Trophoblast cell (in vitro differentiated cells and primary cell): ENCODE data around the gene CHKA.

Experiments used
- DNase-seq, 2 donors: peaks; one replicate each; pipeline ENCODE4 v3.0.0-alpha.2; 2016
- H2AFZ ChIP-seq: 2 replicates; pipeline ENCODE4 v1.6.1; 2013; ENCODE audit warnings: low read length, moderate library complexity, mild to moderate bottlenecking; ENCODE audit not compliant: insufficient read depth, poor library complexity
- H2AK5ac ChIP-seq: 2 replicates; pipeline ENCODE4 v1.6.1; 2013; ENCODE audit warnings: mild to moderate bottlenecking, low read length
- H2BK120ac ChIP-seq: 2 replicates; pipeline ENCODE4 v1.6.1; 2013; ENCODE audit warnings: low read length, mild to moderate bottlenecking, moderate library complexity; ENCODE audit not compliant: insufficient read depth, poor library complexity
- H2BK12ac ChIP-seq: 2 replicates; pipeline ENCODE4 v1.6.1; 2013; ENCODE audit warnings: mild to moderate bottlenecking, low read length, moderate library complexity
- H2BK5ac ChIP-seq: 2 replicates; pipeline ENCODE4 v1.6.1; 2013; ENCODE audit warnings: low read length, low read depth, moderate library complexity, mild to moderate bottlenecking; ENCODE audit not compliant: poor library complexity
- H3K14ac ChIP-seq: 2 replicates; pipeline ENCODE4 v1.6.1; 2013; ENCODE audit warnings: mild to moderate bottlenecking, low read length
- H3K18ac ChIP-seq: 2 replicates; pipeline ENCODE4 v1.6.1; 2013; ENCODE audit warnings: mild to moderate bottlenecking, low read length
- H3K23ac ChIP-seq: 2 replicates; pipeline ENCODE4 v1.6.1; 2013; ENCODE audit warnings: low read length
- H3K27ac ChIP-seq: 2 replicates; pipeline ENCODE4 v1.5.1; 2013; ENCODE audit warnings: low read depth, mild to moderate bottlenecking, inconsistent platforms, low read length, moderate library complexity
- H3K27me3 ChIP-seq: 2 replicates; pipeline ENCODE4 v1.6.1; 2013; ENCODE audit warnings: inconsistent platforms, mild to moderate bottlenecking, low read length, moderate library complexity; ENCODE audit not compliant: insufficient read depth
- H3K36me3 ChIP-seq, 2 experiments: 1 replicate in 1 of 2; 2 replicates in 1 of 2; pipeline ENCODE4 v1.6.1; 2013; ENCODE audit warnings: low read length in 2 of 2, mild to moderate bottlenecking in 2 of 2, moderate library complexity in 1 of 2; ENCODE audit not compliant: insufficient read depth in 2 of 2, control insufficient read depth in 1 of 2
- H3K4ac ChIP-seq: 2 replicates; pipeline ENCODE4 v1.6.1; 2013; ENCODE audit warnings: low read depth, mild to moderate bottlenecking, low read length, moderate library complexity
- H3K4me1 ChIP-seq, 2 experiments: 1 replicate in 1 of 2; 2 replicates in 1 of 2; pipeline ENCODE4 v1.6.1; 2013; ENCODE audit warnings: low read length in 2 of 2, mild to moderate bottlenecking in 2 of 2, moderate library complexity in 1 of 2; ENCODE audit not compliant: insufficient read depth in 2 of 2, control insufficient read depth in 1 of 2
- H3K4me2 ChIP-seq: 2 replicates; pipeline ENCODE4 v1.6.1; 2013; ENCODE audit warnings: inconsistent platforms, mild to moderate bottlenecking, low read length, moderate library complexity
- H3K4me3 ChIP-seq: 2 replicates; pipeline ENCODE4 v1.5.1; 2013; ENCODE audit warnings: mild to moderate bottlenecking, low read depth, low read length, inconsistent platforms
- H3K79me1 ChIP-seq: one replicate; pipeline ENCODE4 v1.6.1; 2013; ENCODE audit warnings: low read length
- H3K79me2 ChIP-seq: 2 replicates; pipeline ENCODE4 v1.6.1; 2013; ENCODE audit warnings: low read length, mild to moderate bottlenecking; ENCODE audit not compliant: control insufficient read depth, insufficient read depth, poor library complexity
- H3K9ac ChIP-seq: 2 replicates; pipeline ENCODE4 v1.6.1; 2013; ENCODE audit warnings: mild to moderate bottlenecking, low read length
- H3K9me3 ChIP-seq: 2 replicates; pipeline ENCODE4 v1.6.1; 2013; ENCODE audit warnings: low read depth, mild to moderate bottlenecking, control low read depth, inconsistent platforms, low read length; ENCODE audit not compliant: insufficient read depth
- H4K12ac ChIP-seq: 2 replicates; pipeline ENCODE4 v1.6.1; 2013; ENCODE audit warnings: low read depth, mild to moderate bottlenecking, low read length, moderate library complexity
- H4K8ac ChIP-seq: 2 replicates; pipeline ENCODE4 v1.6.1; 2013; ENCODE audit warnings: low read depth, mild to moderate bottlenecking, low read length, moderate library complexity
- H4K91ac ChIP-seq: one replicate; pipeline ENCODE4 v1.6.1; 2013; ENCODE audit warnings: low read depth, mild to moderate bottlenecking, low read length, moderate library complexity
- WGBS: extraction: QIAGEN DNeasy Blood & Tissue Kit; methylation state at CpG from one replicate; pipeline ENCODE4 v1.1.7; 2013; ENCODE audit warnings: missing lambda C conversion rate; ENCODE audit not compliant: insufficient read length, insufficient coverage; ENCODE audit errors: extremely low coverage; 5-methylcytosine and 5-hydroxymethylcytosine counted together

The CHKA gene

GRCh38 chr11:68044898-68045351 is 76.3 kb downstream of the CHKA start:
- Histone ChIP-seq H2AFZ (no peak overlapping the region), H3K27ac (no peak overlapping the region), H3K14ac (no peak overlapping the region), H4K8ac (no peak overlapping the region), H3K4ac (no peak overlapping the region), H3K23ac (no peak overlapping the region), H2BK120ac (no peak overlapping the region), H3K9me3 (peaks cover 3% of the 10 kb centered on the region), H4K91ac (no peak overlapping the region), H3K36me3 (peaks cover 58 to 60% of the 10 kb centered on the region in 2 experiments), H3K18ac (no peak overlapping the region), H3K27me3 (no peaks in the 10 kb centered on the region), H3K79me2 (peaks cover 2% of the 10 kb centered on the region), H3K4me3 (no peak overlapping the region), H2AK5ac (no peak overlapping the region), H4K12ac (no peak overlapping the region), H3K9ac (no peak overlapping the region), H2BK12ac (no peak overlapping the region), H3K4me1 (peaks cover 7 to 8% of the 10 kb centered on the region in 2 experiments), H3K79me1 (peaks cover 6% of the 10 kb centered on the region), H3K4me2 (no peak overlapping the region), H2BK5ac (no peak overlapping the region)
- no peak for DNase-seq
- no CpG with 5 or more reads among the region's 18 CpGs for WGBS

- H3K9ac ChIP-seq: no peak overlapping the region
- no peak overlapping the region for H4K91ac ChIP-seq
- H3K18ac ChIP-seq: no peak overlapping the region
- H3K4me1 ChIP-seq: peaks cover 10 to 11% of the 10 kb centered on the region in 2 experiments
- no peak overlapping the region for H4K8ac ChIP-seq
- H3K36me3 ChIP-seq: peaks cover 51 to 54% of the 10 kb centered on the region in 2 experiments
- peaks cover 3% of the 10 kb centered on the region for H3K9me3 ChIP-seq
- no peak overlapping the region for H3K4me2 ChIP-seq
- H4K12ac ChIP-seq: no peak overlapping the region
- H2BK5ac ChIP-seq: no peak overlapping the region
- WGBS: no CpG with 5 or more reads among the region's 24 CpGs
- H2BK12ac ChIP-seq: no peak overlapping the region
- DNase-seq: no peak
- H3K4ac ChIP-seq: no peak overlapping the region
- H3K27me3 ChIP-seq: no peaks in the 10 kb centered on the region
- H2BK120ac ChIP-seq: no peak overlapping the region
- H3K4me3 ChIP-seq: no peak overlapping the region
- H3K79me2 ChIP-seq: peaks cover 2% of the 10 kb centered on the region
- no peak overlapping the region for H3K27ac ChIP-seq
- H3K14ac ChIP-seq: no peak overlapping the region
- H2AK5ac ChIP-seq: no peak overlapping the region
- H3K79me1 ChIP-seq: peaks cover 6% of the 10 kb centered on the region
- H2AFZ ChIP-seq: no peak overlapping the region
- H3K23ac ChIP-seq: no peak overlapping the region
Measured at GRCh38 chr11:68044145-68044813, 76.9 kb downstream of the CHKA start.

- no peak overlapping the region for H3K4ac ChIP-seq
- DNase-seq: no peak
- no peak overlapping the region for H3K4me3 ChIP-seq
- H2BK12ac ChIP-seq: no peak overlapping the region
- H4K12ac ChIP-seq: no peak overlapping the region
- H3K36me3 ChIP-seq: peaks cover 44 to 46% of the 10 kb centered on the region in 2 experiments
- H3K9me3 ChIP-seq: peaks cover 3% of the 10 kb centered on the region
- no peak overlapping the region for H3K18ac ChIP-seq
- H3K79me2 ChIP-seq: peaks cover 3% of the 10 kb centered on the region
- H2BK120ac ChIP-seq: no peak overlapping the region
- no peak overlapping the region for H3K14ac ChIP-seq
- H3K27me3 ChIP-seq: no peaks in the 10 kb centered on the region
- WGBS: no CpG with 5 or more reads among the region's 36 CpGs
- H2AFZ ChIP-seq: no peak overlapping the region
- no peak overlapping the region for H3K4me2 ChIP-seq
- no peak overlapping the region for H4K8ac ChIP-seq
- H3K9ac ChIP-seq: no peak overlapping the region
- no peak overlapping the region for H2BK5ac ChIP-seq
- H3K79me1 ChIP-seq: peaks cover 12% of the 10 kb centered on the region
- H3K4me1 ChIP-seq: peaks cover 12 to 15% of the 10 kb centered on the region in 2 experiments
- no peak overlapping the region for H2AK5ac ChIP-seq
- no peak overlapping the region for H4K91ac ChIP-seq
- no peak overlapping the region for H3K27ac ChIP-seq
- H3K23ac ChIP-seq: no peak overlapping the region
Measured at GRCh38 chr11:68043349-68044144, 77.6 kb downstream of the CHKA start.

GRCh38 chr11:68043029-68043348 is 78.2 kb downstream of the CHKA start:
- Histone ChIP-seq H3K14ac (no peak overlapping the region), H3K27ac (no peak overlapping the region), H3K4me3 (no peak overlapping the region), H3K9ac (no peak overlapping the region), H3K23ac (no peak overlapping the region), H3K36me3 (peaks cover 41 to 43% of the 10 kb centered on the region in 2 experiments), H3K79me2 (peaks cover 4% of the 10 kb centered on the region), H4K12ac (no peak overlapping the region), H2AFZ (no peak overlapping the region), H3K4ac (no peak overlapping the region), H3K4me1 (peaks cover 18 to 20% of the 10 kb centered on the region in 2 experiments), H2BK5ac (no peak overlapping the region), H3K18ac (no peak overlapping the region), H2AK5ac (no peak overlapping the region), H4K8ac (no peak overlapping the region), H4K91ac (no peak overlapping the region), H3K27me3 (no peaks in the 10 kb centered on the region), H3K9me3 (peaks cover 3% of the 10 kb centered on the region), H3K4me2 (no peak overlapping the region), H2BK12ac (no peak overlapping the region), H3K79me1 (peaks cover 17% of the 10 kb centered on the region), H2BK120ac (no peak overlapping the region)
- WGBS: no CpG with 5 or more reads among the region's 8 CpGs
- no peak for DNase-seq
